SHP77 treated with DMSO at 0.1 percent for 48 hours (cell line): ENCODE data around the gene NEDD4.
A peak's percentile ranks its signal among the peaks of the same experiment; 100 is the strongest.
"Not testable (repeated sequence)": the region's sequence is repeated elsewhere in the genome, so short reads cannot be mapped to it uniquely, and the experiment has no call there.

Experiments used
- DNase-seq: peaks from one replicate; lab custom pipeline; 2025; lab: John Stamatoyannopoulos, UW

Gene NEDD4

GRCh38 chr15:55993111-55993803 lies at the start of gene NEDD4:
TSS of gene NEDD4 (minus strand) at chr15:55993612. CDS start at chr15:55993555, 57 bp downstream.
- DNase-seq: peak; percentile 66

DNA sequence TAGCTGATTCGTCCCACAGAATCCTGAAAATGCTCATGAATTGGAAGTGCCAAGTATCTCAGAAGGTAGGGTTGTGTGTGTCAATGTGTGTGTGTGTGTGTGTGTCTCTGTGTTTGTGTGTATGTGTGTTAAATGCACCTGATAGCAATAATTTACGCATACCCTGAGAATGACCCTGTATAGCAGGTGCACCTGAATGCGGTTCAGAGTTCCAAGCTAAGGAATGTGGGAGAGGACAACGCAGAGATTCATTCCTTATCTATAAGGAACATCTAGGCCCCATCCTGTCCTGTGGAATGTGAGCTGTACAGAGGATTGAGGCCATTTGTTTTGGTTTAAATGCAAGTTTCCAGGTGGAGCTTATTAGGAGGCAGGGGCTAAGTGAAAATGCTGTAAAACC lies 49.1 kb upstream of the NEDD4 start:
- DNase-seq: no peak

- no peak for DNase-seq
Measured at GRCh38 chr15:56042031-56042430, 48.6 kb upstream of the NEDD4 start.

GRCh38 chr15:56040081-56041035 lies 46.9 kb upstream of the NEDD4 start:
- peak; percentile 20 for DNase-seq

DNA sequence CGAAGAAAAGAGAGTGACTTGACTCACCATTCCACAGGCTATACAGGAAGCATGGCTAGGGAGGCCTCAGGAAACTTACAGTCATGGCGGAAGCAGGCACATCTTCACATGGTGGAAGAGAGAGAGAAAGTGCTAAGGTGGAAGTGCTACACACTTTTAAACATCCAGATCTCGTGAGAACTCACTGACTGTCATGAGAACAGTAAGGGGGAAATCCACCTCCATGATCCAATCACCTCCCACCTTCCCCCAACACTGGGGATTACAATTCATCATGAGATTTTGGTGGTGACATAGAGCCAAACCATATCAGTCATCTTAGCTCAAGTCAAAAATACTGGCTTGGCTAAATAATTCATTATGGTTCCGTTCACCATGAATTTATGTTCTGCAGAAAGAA lies 45.3 kb upstream of the NEDD4 start:
- no peak for DNase-seq

DNA sequence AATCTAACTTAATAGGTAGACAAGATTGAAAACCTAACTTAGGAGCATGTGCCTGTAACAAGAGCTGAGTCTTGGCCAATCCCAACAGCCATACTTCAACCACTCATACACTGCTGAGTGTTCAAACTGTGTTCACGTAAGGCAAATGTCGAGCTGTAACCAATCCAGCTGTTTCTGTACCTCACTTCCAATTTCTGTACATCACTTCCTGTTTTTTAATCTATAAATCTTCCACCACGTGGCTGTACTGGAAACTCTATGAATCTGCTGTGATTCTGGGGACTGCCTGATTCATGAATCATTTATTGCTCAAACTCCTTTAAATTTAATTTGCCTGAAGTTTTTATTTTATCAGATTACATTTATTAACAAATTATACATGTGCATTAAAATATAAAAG lies 44.6 kb upstream of the NEDD4 start:
- DNase-seq: no peak

- no peak for DNase-seq
Measured at GRCh38 chr15:56036546-56037067, 43.2 kb upstream of the NEDD4 start.

GRCh38 chr15:56035166-56035565 lies 41.8 kb upstream of the NEDD4 start:
- no peak for DNase-seq

DNA sequence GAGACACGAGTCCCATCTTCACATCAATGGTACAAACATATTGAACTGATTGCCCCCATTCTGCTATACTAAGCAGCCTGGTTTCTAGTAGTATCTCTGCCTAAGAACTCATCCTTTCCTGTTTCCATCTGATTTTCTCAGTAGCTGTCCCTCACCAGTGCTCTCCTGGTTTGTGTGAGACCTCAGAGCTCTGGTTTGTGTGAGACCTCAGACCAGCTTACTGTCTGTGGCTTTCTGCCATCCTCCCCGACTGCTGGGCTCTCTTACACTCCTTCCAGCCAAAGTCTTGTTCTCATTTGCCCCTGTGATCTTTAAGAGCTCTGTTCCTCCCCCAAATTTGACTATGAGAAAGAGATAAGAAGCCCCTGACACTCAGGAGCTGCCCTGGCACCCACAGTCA lies 41.1 kb upstream of the NEDD4 start:
- DNase-seq: no peak

DNA sequence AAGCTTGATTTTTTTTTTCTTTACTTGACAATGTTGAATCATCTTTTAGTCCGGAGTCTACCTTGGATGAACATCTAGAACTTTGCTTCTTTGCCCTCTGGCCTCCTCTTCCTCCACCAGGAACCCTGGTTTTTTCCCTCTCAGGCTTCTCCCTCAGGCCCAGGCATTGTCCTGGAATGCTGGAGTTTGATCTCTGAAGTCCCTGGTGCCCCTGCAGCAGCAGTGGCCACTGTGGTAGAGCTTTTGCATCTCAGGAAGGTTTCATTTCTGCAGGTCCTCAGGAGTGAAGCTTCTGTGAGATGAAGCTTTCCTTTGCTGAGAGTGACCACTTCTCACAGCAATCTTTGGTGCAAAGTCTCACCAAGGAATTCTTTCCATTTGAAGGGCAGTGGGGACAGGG lies 39.0 kb upstream of the NEDD4 start:
- no peak for DNase-seq

DNA sequence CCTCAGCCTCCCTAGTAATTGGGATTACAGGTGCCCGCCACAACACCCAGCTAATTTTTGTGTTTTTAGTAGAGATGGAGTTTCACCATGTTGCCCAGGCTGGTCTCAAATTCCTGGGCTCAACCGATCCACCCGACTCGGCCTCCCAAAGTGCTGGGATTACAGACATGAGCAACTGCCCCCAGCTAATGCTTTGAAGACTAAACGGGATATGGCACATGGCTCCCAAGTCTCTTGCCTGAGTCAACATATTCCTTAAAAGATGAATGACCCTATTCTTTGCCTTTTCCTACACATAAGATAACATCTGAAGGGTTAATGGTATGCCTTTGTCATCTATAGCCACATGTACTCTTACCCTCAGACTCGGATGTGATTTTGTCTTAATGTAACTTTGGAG lies 38.4 kb upstream of the NEDD4 start:
- no peak for DNase-seq

GRCh38 chr15:56031402-56031801 lies 38.0 kb upstream of the NEDD4 start:
- DNase-seq: no peak

DNA sequence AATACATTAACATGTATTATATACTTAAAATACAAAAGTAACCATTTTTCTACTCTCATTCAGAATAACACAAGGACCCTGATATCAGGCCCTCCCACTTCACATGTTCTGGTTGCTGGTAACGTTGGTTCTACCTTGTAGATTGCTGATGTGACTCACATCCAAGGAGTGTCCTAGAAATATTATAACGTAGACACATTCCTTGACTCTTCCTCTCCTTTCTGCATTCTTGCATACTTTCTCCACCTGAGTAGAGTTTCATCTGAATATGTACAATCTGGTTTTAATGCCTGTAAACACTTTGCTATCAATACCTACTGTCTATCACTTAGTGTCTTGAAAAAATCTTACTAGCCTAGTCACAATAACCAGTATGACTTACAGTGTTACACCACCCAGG lies 35.0 kb upstream of the NEDD4 start:
- no peak for DNase-seq

DNA sequence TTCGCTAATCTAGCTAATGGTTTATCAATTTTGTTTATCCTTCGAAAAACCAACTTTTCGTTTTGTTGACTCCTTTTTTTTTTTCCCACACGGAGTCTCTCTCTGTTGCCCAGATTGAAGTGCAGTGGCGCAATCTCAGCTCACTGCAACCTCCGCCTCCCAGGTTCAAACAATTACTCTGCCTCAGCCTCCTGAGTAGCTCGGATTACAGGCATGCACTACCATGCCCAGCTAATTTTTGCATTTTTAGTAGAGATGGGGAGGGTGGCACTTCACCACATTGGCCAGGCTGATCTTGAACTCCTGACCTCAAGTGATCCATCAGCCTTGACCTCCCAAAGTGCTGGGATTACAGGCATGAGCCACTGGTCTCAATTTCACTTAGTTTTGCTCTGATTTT lies 29.7 kb upstream of the NEDD4 start:
- DNase-seq: not testable (repeated sequence)

DNA sequence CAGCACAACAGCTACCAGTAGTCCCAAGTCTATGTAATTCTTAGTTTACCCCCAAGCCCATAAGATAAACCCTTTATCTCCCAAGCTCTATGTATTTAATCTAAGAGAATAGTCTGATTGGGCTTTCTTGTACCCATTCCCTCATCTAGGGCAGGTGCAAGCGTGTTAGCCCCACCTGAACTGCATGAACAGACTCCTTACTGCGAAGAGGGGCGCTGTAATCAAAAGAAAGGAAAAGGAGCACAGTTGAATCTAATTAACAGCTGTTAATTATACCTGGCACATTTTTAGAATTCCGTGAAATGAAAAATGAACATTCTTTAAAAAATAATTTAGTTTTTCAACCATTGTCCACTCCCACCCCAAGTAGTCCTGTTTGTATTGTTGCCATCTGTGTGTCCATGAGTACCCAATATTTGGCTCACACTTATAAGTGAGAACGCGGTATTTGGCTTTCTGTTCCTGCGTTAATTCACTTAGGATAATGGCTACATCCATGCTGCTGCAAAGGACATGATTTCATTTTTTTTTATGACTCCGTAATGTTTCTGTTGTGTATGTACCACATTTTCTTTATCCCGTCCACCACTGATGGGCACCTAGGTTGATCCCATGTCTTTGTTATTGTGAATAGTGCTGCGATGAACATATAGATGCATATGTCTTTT lies 26.5 kb upstream of the NEDD4 start:
- DNase-seq: no peak

DNA sequence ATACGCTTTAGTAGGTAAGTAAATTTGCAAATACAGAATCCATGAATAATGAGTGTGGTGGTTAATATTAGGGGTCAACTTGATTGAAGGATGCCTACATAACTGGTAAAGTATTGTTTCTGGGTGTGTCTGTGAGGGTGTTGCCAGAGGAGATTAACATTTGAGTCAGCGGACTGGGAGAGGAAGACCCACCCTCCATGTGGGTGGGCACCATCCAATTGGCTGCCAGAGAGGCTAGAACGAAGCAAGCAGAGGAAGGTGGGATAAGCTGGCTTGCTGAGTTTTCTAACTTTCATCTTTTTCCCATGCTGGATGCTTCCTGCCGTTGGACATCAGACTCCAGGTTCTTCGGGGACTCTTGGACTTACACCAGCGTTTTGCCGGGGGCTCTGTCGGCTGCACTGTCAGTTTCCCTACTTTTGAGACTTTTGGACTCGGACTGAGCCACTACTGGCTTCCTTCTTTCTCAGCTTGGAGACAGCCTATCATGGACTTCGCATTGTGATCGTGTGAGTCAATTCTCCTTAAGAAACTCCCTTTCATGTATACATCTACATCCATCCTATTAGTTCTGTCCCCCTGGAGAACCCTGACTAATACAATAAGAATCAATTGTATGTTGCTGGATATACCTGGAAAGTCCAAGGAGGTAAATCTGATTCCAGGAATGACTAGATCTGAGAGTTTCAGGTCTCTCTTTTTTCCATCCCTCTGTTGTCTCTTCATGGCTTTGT lies 25.8 kb upstream of the NEDD4 start:
- no peak for DNase-seq

DNA sequence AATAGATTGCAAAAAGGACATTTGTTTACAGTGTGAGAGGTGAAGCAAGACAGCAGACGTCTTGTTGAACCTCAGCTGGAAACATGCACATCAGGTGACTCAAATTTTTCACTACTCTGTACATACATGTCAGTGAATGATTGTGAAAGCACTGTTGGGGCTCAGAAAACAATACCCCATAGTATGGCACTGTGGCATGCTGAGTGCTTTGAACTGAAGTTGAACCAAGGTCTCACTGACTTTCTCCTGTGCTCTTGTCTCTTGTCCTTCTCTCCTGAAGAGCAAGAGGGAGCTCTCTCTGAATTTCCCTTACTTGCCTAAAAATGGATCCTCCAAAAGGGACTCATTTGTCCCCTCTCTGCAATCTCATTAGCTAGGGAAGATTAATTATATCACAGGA lies 24.5 kb upstream of the NEDD4 start:
- DNase-seq: no peak

GRCh38 chr15:56017511-56017910 lies 24.1 kb upstream of the NEDD4 start:
- DNase-seq: no peak

- DNase-seq: no peak
Measured at GRCh38 chr15:56016281-56016680, 22.9 kb upstream of the NEDD4 start.

DNA sequence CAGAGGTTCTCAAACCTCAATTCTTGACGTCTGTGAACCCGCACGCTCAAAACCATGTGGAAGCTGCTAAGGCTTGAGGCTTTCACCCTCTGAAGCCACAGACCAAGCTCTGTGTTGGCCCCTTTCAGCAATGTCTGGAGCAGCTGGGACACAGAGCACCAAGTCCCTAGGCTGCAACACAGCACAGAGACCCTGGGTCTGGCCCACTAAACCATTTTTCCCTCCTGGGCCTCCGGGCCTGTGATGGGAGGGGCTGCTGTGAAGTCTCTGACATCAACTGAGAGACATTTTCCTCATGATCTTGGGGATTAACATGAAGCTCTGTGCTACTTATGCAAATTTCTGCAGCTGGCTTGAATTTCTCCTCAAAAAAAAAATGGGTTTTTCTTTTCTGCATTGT lies 21.3 kb upstream of the NEDD4 start:
- DNase-seq: no peak

GRCh38 chr15:56007053-56007452 lies 13.6 kb upstream of the NEDD4 start:
- not testable (repeated sequence) for DNase-seq

DNA sequence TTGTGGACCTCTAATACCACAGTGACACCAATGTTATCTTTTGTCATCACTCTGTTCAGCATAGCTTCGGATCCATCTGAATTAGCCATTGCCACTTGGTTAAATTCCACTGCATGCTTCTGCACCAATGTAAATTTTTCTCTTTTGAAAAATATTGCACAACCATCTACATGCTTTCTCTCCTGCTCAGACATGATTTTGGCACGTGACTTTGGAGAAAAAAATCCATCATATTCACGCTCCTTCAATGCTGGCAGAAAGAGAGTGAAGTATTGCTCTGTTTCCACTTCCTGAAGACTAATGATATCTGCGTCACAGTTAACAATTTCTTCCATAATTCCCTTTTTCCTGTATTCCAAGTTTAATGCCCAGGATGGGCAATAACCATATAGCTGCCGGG lies 13.0 kb upstream of the NEDD4 start:
- not testable (repeated sequence) for DNase-seq
